Transverse colon (tissue), 4 donors: ENCODE results near the gene CKLF. TPM values are rescaled to one million over a fixed set of nuclear protein-coding genes. Genes with fewer than 3 reads are reported as not detected.
"Not testable (repeated sequence)": the region's sequence is repeated elsewhere in the genome, so short reads cannot be mapped to it uniquely, and the experiment has no call there.

Experiments
- DNase-seq: peaks from one replicate; pipeline ENCODE4 v3.0.0-alpha.2; 2019
- H3K27ac ChIP-seq, 4 donors: fragments of 200-600 bp; sonication (generic); 2 replicates each; pipeline ENCODE4 v1.5.1; 2016 to 2018; ENCODE audit warnings: inconsistent platforms in 4 of 4
- H3K27me3 ChIP-seq: fragments of 200-600 bp; sonication (generic); 2 replicates; pipeline ENCODE4 v1.5.1; 2017; ENCODE audit warnings: inconsistent platforms
- H3K36me3 ChIP-seq, 4 donors: fragments of 200-600 bp; sonication (generic); 2 replicates each; pipeline ENCODE4 v1.5.1; 2017 to 2019; ENCODE audit warnings: inconsistent platforms in 4 of 4
- H3K4me1 ChIP-seq, 4 donors: fragments of 200-600 bp; sonication (generic); 2 replicates each; pipeline ENCODE4 v1.5.1; 2017 to 2020; ENCODE audit warnings: inconsistent platforms in 4 of 4
- H3K4me3 ChIP-seq, 4 donors: fragments of 200-600 bp; sonication (generic); 1 replicate in 1 of 4; 2 replicates in 3 of 4; pipeline versions ENCODE4 v1.5.1 to v1.6.1; 2017 to 2019; ENCODE audit warnings: inconsistent platforms in 4 of 4
- H3K9me3 ChIP-seq, 2 donors: fragments of 200-600 bp; sonication (generic); 2 replicates each; pipeline ENCODE4 v1.5.1; 2017 to 2019; ENCODE audit warnings: inconsistent platforms in 2 of 2
- EP300 ChIP-seq: sonication (generic); formaldehyde crosslinking; IDR thresholded peaks from one replicate; pipeline ENCODE4 v1.6.1; 2017; ENCODE audit warnings: antibody characterized with exemption, low read depth
- POLR2A ChIP-seq: fragments of 450-650 bp; IDR thresholded peaks from one replicate; pipeline ENCODE4 v1.6.1; 2016; ENCODE audit warnings: antibody characterized with exemption, mild to moderate bottlenecking, moderate library complexity
- POLR2AphosphoS5 ChIP-seq, 3 donors: sonication (generic); formaldehyde crosslinking; IDR thresholded peaks; one replicate each; pipeline ENCODE4 v1.6.1; 2016; ENCODE audit warnings: antibody characterized with exemption in 3 of 3
- WGBS, 2 donors: methylation state at CpG; one replicate each; pipeline ENCODE4 v1.1.5; 2018; ENCODE audit warnings: low coverage in 1 of 2; 5-methylcytosine and 5-hydroxymethylcytosine counted together
- in situ Hi-C, 4 donors: fragments of 200-750 bp; cut with MboI; loops; one replicate each; pipeline versions ENCODE4 v1.15.0 to v1.15.1; 2017; ENCODE audit warnings: low sequenced_read_pairs in 3 of 4, low pct_ligation_motif_present in 1 of 4, low pct_unique_long_range_greater_than_20kb in 1 of 4
- intact Hi-C: fragments of 100-400 bp; cut with DNase I; formaldehyde crosslinking; loops from one replicate; pipeline ENCODE4 v1.15.1; 2023; ENCODE audit warnings: low total_unique reads
- total RNA-seq, 4 donors: library from RNA; depleted of rRNA; stranded (reverse); fragments of >200 nt; gene quantifications; one replicate each; pipeline ENCODE4 v1.1.0, GENCODE V29; 2016
- TF ChIP-seq, protein P1 (sequence below), 5 experiments: fragments of 200-600 bp in 3 of 5; fragments of 450-650 bp in 2 of 5; sonication (generic) in 3 of 5; IDR thresholded peaks; 1 replicate in 2 of 5; 2 replicates in 3 of 5; pipeline ENCODE4 v1.5.1; 2016 to 2017; ENCODE audit warnings: antibody characterized with exemption in 5 of 5, inconsistent platforms in 3 of 5, mild to moderate bottlenecking in 2 of 5, moderate library complexity in 1 of 5

Gene CKLF
- total RNA-seq, 4 donors from 2014 or later: 25.3 to 108 (median 39.1) TPM

DNA sequence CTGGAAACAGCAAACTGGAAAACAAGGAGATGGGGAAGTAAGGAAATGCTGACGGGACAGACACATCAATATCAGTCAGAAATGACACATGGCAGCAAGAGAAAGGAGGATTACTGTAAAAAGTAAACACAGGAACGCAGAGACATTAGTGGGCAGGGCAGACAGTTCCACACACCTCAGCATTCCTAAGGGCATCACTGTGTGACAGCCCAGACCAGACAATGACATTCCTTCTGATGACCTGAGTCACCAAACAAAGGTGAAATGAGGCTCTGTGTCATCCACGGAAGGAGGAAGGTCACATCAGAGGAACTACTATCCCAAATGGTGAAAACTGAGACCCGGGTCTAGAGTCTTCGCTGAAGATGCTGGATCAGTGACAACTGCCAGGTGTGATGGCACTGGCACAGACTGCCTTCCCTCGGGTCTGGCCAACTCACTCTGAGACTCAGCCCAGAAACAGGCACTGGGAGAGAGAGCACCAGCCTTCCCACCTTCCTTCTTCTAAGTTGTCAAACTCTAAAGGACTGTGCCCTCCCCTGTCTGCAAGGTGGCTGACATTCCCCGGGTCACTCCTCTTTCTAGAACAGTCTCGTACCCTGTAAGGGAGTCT lies 39.2 kb upstream of the CKLF start:
- WGBS, 2 donors: 73 to 82% methylated on average over 4 to 8 of the region's 8 CpGs
- Histone ChIP-seq H3K4me1 (peaks cover 25 to 49% (median 38%) of the 10 kb centered on the region in 4 donors), H3K36me3 (peaks cover 0 to 3% (median 0%) of the 10 kb centered on the region in 4 donors), H3K4me3 (no peak overlapping the region), H3K27me3 (no peaks in the 10 kb centered on the region), H3K27ac (peak overlapping the region in 2 of 4 donors; percentile 30 to 42), H3K9me3 (no peaks in the 10 kb centered on the region)
- in situ Hi-C loops: no loop called here
- DNase-seq: no peak
- TF ChIP-seq POLR2AphosphoS5 (IDR thresholded peaks at IDR 0.05) (no peak), POLR2A (no peak), EP300 (no peak)
- TF ChIP-seq, protein P1, sequence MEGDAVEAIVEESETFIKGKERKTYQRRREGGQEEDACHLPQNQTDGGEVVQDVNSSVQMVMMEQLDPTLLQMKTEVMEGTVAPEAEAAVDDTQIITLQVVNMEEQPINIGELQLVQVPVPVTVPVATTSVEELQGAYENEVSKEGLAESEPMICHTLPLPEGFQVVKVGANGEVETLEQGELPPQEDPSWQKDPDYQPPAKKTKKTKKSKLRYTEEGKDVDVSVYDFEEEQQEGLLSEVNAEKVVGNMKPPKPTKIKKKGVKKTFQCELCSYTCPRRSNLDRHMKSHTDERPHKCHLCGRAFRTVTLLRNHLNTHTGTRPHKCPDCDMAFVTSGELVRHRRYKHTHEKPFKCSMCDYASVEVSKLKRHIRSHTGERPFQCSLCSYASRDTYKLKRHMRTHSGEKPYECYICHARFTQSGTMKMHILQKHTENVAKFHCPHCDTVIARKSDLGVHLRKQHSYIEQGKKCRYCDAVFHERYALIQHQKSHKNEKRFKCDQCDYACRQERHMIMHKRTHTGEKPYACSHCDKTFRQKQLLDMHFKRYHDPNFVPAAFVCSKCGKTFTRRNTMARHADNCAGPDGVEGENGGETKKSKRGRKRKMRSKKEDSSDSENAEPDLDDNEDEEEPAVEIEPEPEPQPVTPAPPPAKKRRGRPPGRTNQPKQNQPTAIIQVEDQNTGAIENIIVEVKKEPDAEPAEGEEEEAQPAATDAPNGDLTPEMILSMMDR (IDR thresholded peaks at IDR 0.05): no peak
- intact Hi-C loops: no loop called here

DNA sequence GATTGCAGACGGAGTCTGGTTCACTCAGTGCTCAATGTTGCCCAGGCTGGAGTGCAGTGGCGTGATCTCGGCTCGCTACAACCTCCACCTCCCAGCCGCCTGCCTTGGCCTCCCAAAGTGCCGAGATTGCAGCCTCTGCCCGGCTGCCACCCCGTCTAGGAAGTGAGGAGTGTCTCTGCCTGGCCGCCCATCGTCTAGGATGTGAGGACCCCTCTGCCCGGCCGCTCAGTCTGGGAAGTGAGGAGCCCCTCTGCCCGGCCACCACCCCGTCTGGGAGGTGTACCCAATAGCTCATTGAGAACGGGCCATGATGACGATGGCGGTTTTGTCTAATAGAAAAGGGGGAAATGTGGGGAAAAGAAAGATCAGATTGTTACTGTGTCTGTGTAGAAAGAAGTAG lies 38.0 kb upstream of the CKLF start:
- intact Hi-C loops, H3K4me3 ChIP-seq, H3K9me3 ChIP-seq, H3K27me3 ChIP-seq, H3K27ac ChIP-seq, H3K36me3 ChIP-seq, in situ Hi-C loops, DNase-seq: not testable (repeated sequence)
- WGBS, 2 donors: 97 to 98% methylated on average over 7 to 8 of the region's 17 CpGs
- H3K4me1 ChIP-seq: peaks cover 26 to 54% (median 38%) of the 10 kb centered on the region in 4 donors

DNA sequence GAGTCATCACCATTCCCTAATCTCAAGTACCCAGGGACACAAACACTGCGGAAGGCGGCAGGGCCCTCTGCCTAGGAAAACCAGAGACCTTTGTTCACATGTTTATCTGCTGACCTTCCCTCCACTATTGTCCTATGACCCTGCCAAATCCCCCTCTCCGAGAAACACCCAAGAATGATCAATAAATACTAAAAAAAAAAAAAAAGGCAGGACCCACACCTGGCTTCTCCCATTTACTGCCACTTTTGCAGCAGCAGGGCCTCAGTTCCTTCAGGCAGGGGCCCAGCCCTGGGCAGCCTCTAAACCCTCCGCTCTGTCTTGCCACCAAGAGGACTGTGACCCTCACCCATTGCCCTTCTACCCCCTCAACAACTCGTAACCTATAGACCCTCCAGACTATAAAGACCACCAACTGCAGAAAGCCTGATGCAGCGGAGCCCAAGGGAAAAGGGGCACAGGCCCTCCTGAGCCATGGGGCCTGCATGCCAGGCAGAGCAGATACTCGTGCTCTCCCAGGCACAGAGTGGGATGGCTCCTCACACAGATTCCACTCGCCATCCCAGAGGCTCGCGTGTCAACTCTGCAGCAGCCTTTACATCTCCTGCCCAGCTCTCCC lies 37.3 kb upstream of the CKLF start:
- H3K36me3 ChIP-seq, H3K9me3 ChIP-seq, intact Hi-C loops, in situ Hi-C loops, H3K4me3 ChIP-seq, DNase-seq, H3K27me3 ChIP-seq: not testable (repeated sequence)
- 87 to 100% methylated on average over 1 to 10 of the region's 10 CpGs for WGBS, 2 donors
- Histone ChIP-seq H3K27ac (peak overlapping the region; percentile 97 to 99 (median 98)), H3K4me1 (peaks cover 26 to 61% (median 38%) of the 10 kb centered on the region in 4 donors)

DNA sequence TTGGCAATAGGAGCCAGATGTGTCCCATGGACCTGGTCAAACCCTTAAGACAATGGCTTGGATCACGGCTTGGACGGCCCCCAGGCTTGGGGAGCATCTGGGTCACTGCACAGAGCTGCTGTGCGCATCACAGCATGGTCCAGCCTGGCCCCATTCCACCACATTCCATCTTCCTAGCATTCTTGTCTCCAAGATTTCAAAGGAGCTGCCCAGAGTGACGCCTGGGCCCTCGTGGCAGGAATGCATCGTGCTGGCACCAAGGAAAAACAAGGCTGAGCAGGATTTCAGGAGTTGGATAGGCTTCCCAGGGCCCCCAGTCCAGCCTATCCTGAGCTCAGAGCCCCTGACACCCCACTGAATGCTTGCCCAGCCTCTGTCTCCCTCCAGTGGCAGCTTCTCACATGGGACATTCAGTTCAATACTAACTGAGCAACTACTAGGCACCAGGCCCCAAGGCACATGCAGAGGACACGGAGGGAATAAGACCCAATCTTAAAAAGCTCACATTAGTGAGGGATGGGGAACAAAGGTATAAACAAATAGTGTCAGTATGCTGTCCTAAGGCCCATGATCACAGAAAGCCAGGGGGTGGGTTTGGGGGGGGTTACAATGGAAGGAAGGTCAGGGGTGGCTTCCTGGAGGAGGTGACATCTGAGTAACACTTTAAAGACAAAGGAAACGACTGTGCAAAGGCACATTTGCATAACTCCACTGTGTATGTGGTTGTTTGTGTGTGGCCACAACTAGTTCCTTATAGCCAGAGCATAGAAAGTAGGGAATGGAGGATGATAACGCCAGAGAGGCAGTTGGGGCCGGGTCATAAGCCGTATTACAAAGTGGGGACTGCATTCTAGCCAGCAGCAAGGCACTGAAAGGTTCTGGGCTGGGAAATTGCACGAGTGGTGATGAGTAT lies 36.5 kb upstream of the CKLF start:
- peak overlapping the region in 2 of 4 donors; percentile 7 to 17 for H3K4me3 ChIP-seq
- H3K36me3 ChIP-seq: peaks cover 0 to 3% (median 0%) of the 10 kb centered on the region in 4 donors
- WGBS, 2 donors: 53 to 62% methylated on average over 7 to 12 of the region's 12 CpGs
- H3K4me1 ChIP-seq: peaks cover 26 to 66% (median 38%) of the 10 kb centered on the region in 4 donors
- H3K27ac ChIP-seq: peak overlapping the region; percentile 97 to 99 (median 98)
- DNase-seq: no peak
- H3K9me3 ChIP-seq: no peaks in the 10 kb centered on the region
- TF ChIP-seq, protein P1 (IDR thresholded peaks at IDR 0.05): peak; percentile 17 to 28 (median 19)
- TF ChIP-seq POLR2AphosphoS5 (IDR thresholded peaks at IDR 0.05): no peak
- intact Hi-C loops: no loop called here
- H3K27me3 ChIP-seq: no peaks in the 10 kb centered on the region
- in situ Hi-C loops: no loop called here

DNA sequence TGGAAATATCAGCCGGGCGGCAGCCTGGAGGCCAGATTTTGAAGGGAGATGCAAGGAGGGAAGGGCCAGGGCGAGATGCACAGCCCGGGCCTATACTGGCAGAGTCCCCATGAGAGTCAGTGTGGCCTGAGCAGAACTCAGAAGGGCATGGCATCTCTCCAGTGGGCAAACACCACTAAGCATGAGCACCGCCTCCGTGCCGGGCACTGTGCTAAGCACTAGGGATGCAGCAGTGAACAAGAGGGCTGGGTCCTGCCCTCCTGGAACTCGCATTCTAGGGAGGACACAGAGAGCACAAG lies 35.9 kb upstream of the CKLF start:
- H3K36me3 ChIP-seq: peaks cover 0 to 3% (median 0%) of the 10 kb centered on the region in 4 donors
- H3K27me3 ChIP-seq: no peaks in the 10 kb centered on the region
- no peak for DNase-seq
- peak overlapping the region; percentile 97 to 99 (median 98) for H3K27ac ChIP-seq
- H3K4me1 ChIP-seq: peaks cover 31 to 66% (median 43%) of the 10 kb centered on the region in 4 donors
- TF ChIP-seq, protein P1 (IDR thresholded peaks at IDR 0.05): no peak
- TF ChIP-seq POLR2A (no peak), POLR2AphosphoS5 (IDR thresholded peaks at IDR 0.05) (no peak), EP300 (no peak)
- WGBS, 2 donors: 18% methylated on average over 8 of the region's 8 CpGs; no CpG with 5 or more reads in 1 of the 2 donors
- peak overlapping the region in 2 of 4 donors; percentile 7 to 17 for H3K4me3 ChIP-seq
- H3K9me3 ChIP-seq: no peaks in the 10 kb centered on the region
- in situ Hi-C loops: no loop called here
- intact Hi-C loops: no loop called here
